ENCODE results near the gene BRWD1.
"Not testable (repeated sequence)": the region's sequence is repeated elsewhere in the genome, so short reads cannot be mapped to it uniquely, and the experiment has no call there.

BRWD1 gene

GRCh38 chr21:39269620-39270019 lies 43.8 kb downstream of the BRWD1 start:
- no peak for DNase-seq

GRCh38 chr21:39265603-39266002 lies 47.8 kb downstream of the BRWD1 start:
- no peak for DNase-seq

DNA sequence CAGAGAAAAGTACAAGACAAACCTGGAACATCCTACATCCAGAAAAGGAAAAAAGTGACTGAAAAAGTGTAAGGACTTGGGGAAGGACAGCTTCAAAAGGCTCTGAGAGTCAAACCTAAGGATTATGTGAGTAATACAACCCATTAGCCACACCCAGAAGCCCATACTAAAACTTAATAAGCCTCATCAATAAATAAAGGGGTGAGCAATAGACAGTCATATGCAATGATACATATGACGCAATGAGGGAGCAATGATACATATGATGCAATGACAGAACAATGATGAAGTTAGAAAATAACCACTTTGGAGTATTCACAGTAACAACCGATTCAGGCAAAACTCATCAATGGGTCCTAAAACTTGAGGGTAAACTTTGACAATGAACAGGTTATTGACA lies 50.1 kb downstream of the BRWD1 start:
- no peak for DNase-seq

DNA sequence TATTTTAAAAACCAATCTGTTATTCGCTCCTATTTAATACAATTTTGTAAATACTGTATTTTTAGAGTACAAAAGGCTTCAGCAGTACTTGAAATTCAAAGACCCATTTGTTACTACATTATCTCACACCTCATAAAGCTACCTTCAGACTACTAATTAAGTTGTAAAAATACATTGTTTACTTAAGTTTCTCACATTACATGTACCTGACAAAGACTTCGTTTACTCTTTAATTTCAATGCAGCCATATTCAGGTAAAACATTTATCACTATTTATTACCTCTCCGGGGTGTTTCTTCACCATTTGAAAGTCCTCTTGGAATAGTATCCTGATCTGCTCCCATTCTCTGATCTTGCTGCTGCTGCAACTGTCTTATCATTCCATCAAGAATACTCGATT lies 55.2 kb downstream of the BRWD1 start:
- no peak for DNase-seq

DNA sequence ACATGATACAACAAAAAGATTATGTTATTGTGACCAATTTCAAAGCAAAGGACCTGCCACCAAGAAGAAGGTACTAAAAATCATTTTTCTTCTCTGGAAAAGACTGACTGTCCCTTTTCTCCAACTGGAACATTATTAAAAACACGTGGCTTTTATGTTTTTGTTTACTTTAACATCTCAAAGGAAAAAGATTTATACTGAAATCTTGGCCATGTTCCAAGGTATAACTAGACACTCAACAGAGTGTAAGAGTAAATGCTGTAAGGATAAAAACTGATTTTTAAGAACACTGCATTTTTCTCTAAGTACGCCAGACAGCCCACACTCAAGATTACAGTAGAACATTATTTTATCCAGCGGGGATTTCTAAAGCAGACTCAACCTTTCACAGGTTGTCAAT lies 62.1 kb downstream of the BRWD1 start:
- no peak for DNase-seq

DNA sequence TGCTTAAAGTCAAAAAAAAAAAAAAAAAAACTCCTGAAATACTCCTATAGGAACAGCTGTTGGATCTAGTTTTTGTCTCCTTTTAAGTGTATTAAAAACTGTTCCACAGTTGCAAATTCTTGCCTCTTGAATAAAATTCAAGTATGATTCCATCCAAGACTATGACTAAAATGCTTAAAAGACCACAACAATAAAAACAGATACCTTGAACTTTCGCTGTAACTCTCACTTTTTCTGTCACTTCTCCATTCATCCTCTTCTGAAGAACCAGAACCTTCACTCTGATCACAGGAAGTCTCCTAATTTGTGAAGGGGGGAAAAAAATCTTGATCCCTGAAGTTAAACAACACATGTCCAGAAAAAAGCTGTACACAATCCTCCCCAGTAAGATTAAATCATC lies 75.2 kb downstream of the BRWD1 start:
- DNase-seq = no peak

DNA sequence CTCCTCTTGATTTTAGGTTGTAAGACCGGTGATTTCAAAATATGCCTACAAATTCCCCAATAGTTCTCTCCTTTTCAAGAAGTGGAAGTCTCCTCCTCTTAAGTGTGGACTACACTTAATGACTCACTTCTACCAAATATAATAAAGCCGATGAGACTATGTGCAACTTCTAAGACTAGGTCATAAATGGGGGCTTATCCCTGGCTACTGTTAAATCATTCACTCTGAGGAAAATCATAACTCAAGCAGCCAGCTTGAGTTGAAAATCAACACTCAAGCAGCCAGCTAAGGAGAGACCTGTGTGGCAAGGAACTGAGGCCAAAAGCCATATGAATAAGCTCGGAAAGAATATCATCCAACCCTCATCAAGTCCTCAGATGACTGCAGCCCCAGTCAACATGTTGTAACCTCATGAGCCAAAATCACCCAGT lies 80.6 kb downstream of the BRWD1 start:
- no peak for DNase-seq

DNA sequence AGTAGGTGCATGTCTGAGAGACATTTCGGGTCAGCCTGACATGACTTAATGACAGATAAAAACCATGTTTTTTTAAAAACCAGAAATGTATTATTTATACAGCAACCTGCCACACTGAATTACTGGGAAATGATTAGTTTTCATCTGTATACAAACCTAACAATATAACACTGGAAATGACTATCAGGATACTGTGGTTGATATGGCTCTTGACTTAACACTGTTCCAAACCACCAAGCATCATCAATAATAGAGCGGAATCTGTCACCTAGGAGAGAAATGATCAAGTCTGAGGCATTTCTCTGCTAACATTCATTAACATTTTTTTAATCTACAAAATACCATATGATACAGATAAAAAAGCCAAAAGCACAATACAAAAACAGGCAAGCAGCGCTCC lies 88.5 kb downstream of the BRWD1 start:
- no peak for DNase-seq

- no peak for DNase-seq
These were observed 91.4 kb downstream of the BRWD1 start for GRCh38 chr21:39221997-39222486.

DNA sequence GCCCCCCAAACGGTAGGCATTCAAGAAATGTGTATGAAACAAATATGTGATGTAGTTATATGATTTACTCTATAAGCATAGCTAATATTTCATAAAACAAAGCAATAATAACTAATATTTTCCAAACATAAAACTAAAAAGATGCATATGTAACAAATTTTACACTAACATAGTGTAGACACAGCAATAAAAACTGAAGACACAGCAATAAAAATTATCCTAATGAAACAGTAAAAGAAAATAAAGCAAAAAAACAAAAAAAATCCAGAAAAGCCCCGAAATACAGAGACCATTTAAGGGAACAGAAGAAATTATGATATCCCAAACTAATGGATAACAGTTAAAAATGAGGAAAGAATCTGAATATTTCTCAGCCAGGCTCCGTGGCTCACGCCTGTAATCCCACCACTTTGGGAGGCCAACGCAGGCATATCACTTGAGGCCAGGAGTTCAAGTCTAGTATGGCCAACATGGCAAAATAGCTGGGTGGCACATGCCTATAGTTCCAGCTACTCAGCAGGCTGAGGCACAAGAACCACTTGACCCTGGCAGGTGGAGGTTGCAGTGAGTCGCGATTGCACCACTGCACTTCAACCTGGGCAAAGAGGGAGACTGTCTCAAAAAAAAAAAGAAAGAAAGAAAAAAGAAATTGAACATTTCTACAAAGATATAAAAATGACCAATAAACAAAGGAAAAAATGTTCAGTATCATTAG lies 92.0 kb downstream of the BRWD1 start:
- DNase-seq = no peak

- not testable (repeated sequence) for DNase-seq
These were observed 92.6 kb downstream of the BRWD1 start for GRCh38 chr21:39220875-39221274.

GRCh38 chr21:39220150-39220549 lies 93.3 kb downstream of the BRWD1 start:
- DNase-seq = no peak

- DNase-seq = no peak
These were observed 95.4 kb downstream of the BRWD1 start for GRCh38 chr21:39218082-39218409.

GRCh38 chr21:39217356-39218081 lies 95.9 kb downstream of the BRWD1 start:
- no peak for DNase-seq

DNA sequence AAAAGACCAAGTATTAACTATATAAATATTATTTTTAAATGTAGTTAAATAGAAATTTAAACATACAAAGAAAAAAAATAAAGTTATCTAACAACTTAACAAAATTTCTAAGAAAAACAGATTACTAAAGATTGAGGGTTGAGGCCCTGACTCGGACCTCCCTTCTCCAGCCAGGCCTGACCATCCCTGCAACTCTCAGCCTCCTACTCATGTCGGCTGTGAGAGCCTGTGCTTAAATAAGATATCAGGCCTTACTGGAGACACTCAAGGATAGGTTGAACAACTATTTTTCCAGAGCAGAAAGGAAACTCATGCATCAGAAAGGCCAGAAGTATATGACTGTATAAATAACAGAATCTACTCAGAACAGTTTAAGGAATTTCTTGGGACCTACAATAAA lies 97.1 kb downstream of the BRWD1 start:
- no peak for DNase-seq

DNA sequence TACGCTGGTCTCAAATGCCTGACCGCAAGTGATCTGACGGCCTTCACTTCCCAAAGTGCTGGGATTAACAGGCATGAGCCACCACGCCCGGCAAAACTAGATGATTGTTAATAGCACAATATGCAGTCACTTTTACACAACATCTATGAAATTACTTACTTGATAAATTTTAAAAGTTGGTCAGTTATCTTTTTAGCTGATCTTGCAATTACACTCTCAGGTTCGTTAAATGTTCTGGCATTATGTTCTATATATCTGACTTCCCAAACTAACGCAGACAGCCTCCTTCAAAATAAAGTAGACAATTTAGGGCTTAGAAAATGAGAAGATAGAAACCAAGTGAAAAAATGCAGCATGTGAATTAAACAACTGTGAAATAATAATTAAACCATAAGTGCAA lies 98.4 kb downstream of the BRWD1 start:
- no peak for DNase-seq

DNA sequence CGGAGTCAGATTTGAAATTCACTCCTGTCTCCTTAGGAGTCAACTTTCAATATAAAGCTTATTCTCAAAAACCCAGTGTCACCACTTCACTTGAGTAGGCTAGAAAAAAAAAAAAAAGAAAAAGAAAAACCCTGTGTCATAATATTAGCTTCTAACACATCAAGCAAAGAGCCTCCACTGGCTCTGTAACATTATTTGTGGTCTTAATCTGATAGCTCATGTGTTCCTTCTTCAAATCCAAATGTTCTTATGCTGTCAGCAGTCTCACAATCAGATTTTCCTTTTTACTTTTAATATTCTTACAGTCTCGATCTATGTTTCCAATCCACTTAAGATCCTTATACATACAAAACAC lies 104.1 kb downstream of the BRWD1 start:
- no peak for DNase-seq

GRCh38 chr21:39208624-39209333 lies 104.7 kb downstream of the BRWD1 start:
- DNase-seq = no peak

DNA sequence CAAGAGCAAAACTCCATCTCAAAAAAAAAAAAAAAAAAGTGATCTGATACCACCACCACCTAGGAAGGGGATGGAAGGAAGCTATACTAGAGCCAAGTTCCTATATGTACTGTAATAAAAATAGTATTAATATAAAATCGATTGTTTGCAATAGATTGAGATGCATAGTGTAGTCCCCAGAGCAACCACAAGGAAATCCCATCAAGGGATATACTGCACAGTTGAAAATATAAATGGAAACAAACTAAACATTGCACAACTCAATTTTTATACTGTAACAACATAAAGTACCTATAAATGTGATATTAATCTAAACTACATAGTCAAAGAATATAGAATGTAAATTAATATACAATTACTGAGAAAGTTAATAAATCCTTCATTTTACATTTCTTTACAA lies 109.3 kb downstream of the BRWD1 start:
- no peak for DNase-seq

- DNase-seq = no peak
These were observed 114.6 kb downstream of the BRWD1 start for GRCh38 chr21:39198800-39199199.

DNA sequence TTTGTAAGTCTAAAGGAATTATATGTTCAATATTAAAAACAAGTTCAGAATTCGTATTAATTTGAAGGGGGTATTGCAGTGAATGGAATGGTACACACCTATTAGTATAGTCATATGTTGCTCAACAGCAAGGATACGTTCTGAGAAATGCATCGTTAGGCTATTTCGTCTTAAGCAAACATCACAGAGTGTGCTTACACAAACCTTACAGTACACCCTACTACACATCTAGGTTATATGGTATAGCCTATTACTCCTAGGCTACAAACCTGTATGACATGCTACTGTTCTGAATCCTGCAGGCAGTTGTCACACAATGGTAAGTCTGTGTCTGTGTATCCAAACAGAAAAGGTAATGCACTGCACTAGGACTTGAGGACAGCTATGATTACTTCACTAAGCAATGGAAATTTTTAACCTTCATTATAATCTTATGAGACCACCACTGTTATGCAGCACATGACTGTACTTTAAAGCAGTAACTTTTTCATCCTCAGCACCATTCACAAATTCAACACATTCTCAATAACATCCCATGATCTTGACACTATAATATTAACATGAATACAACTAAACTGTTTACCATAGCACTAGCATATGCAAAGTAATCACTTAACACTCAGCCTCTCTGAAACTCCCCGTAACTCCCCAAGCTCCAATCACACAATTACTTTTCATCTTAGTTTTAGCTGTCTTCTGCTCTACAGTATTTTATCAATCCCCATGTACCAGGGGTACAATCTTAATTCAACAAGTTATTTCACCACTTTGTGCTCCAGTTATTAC lies 115.8 kb downstream of the BRWD1 start:
- no peak for DNase-seq

DNA sequence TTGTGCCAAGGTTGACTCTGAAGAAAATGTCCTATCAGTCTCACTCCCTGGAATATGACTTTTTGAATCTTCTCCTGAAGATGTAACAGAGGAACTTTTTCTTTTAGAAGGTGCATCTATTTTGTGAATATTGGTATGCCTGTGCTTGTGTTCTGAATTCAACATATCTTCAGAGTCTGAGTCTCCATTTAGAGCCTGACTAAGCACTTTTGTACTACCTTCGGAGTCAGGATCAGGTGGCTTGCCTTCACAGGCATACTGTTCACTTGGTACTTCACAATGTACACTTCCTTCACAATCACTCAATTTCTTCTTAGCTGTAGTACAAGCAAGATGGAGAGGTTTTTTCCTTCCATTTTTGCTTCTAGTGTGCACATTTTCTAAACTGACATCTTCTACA lies 116.6 kb downstream of the BRWD1 start:
- DNase-seq = no peak

DNA sequence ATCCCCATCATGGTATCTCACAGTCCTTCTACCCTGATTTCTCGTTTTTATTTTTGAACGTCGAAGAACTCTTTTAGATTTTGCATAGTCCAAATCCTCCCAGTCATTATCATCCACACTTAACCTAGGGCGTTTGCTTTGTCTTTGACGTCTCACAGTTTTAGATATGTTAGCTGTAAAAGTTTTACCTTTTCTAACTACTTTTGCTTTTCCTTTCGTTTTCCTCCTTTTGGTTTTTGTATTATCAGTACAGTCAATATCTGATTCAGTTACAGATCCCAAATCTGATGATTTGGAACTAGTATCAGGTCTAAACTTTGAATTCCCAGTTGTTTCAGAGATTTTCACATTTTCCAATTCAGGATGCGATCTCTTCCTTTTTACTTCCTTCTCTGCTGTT lies 117.1 kb downstream of the BRWD1 start:
- DNase-seq = no peak
